GM12891 (cell line): ENCODE results near the gene LHFPL4.

ENCODE experiments used
- PAX5 ChIP-seq: IDR thresholded peaks from 2 replicates; pipeline ENCODE4 v1.6.1; 2011; ENCODE audit warnings: low read length, moderate library complexity, mild to moderate bottlenecking; ENCODE audit not compliant: insufficient read depth, severe bottlenecking
- POLR2A ChIP-seq: IDR thresholded peaks from 2 replicates; pipeline ENCODE4 v1.6.1; 2011; ENCODE audit warnings: low read depth, low read length, control low read depth
- POLR2AphosphoS5 ChIP-seq: IDR thresholded peaks from 2 replicates; pipeline ENCODE4 v1.6.1; 2011; ENCODE audit warnings: low read depth, low read length, control low read depth
- POU2F2 ChIP-seq: IDR thresholded peaks from 2 replicates; pipeline ENCODE4 v1.6.1; 2011; ENCODE audit warnings: low read depth, mild to moderate bottlenecking, control low read depth, low read length, moderate library complexity
- TAF1 ChIP-seq: IDR thresholded peaks from 2 replicates; pipeline ENCODE4 v1.6.1; 2011; ENCODE audit warnings: low read depth, low read length, control low read depth

- TF ChIP-seq POLR2A (no peak), POLR2AphosphoS5 (no peak), TAF1 (no peak), POU2F2 (no peak), PAX5 (no peak)
Measured at GRCh38 chr3:9549600-9549999, 4.0 kb downstream of the LHFPL4 start.
